Measurements from ENCODE around the gene MPPE1. TPM values are rescaled to one million over a fixed set of nuclear protein-coding genes. Genes with fewer than 3 reads are reported as not detected.

MPPE1 gene
- total and polyA plus RNA-seq, 2 of the 4 experiments (the other 2 are of a cell fraction): 13.8 to 19.9 TPM

DNA sequence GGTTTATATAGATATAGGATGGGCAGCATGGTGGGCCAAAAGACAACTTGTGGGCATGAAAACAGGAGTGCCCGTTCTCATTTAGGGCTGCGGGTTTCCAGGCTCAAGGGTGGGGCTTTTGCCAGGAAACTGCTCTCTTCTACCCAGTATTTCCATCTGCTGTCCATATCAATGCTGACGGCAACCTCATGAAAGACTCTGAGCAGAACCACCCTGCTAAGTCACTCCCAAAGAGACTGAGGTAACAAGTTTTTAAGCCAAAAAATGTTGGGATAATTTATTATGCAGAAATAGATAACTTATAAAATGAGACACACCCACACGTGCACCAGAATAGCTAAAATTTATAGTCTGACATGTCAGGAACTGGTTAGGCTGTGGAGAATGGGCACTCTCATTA, 36.1 kb upstream of the MPPE1 start:
- Histone ChIP-seq H3K14ac (replicated peaks; ENCODE audit: low read depth, low read length) (no peak overlapping the region), H3K9me1 (ENCODE audit: insufficient read depth, low read length) (no peaks in the 10 kb centered on the region), H3K4me1 (ENCODE audit: control insufficient read depth, insufficient read depth, low read length) (peaks cover 13% of the 10 kb centered on the region), H4K5ac (ENCODE audit: low read depth, low read length) (no peak overlapping the region), H3K79me1 (ENCODE audit: low read depth in 1 of 2, low read length in 2 of 2) (no peaks in the 10 kb centered on the region), H3K36me3 (ENCODE audit: control insufficient read depth, insufficient read depth, low read length) (no peaks in the 10 kb centered on the region), H3K4ac (ENCODE audit: low read depth, low read length) (no peak overlapping the region), H2AK5ac (ENCODE audit: low read depth, low read length) (no peak overlapping the region), H2BK15ac (ENCODE audit: low read depth, low read length) (peak overlapping the region; percentile 7; the same call in 1 of the 3 replicates), H3K9me3 (ENCODE audit: control insufficient read depth, insufficient read depth, low read length) (no peaks in the 10 kb centered on the region), H3K56ac (ENCODE audit: extremely low read depth, insufficient read depth, low read length) (no peak overlapping the region), H2AFZ (replicated peaks; ENCODE audit: low read length, poor library complexity) (no peak overlapping the region), H3K18ac (ENCODE audit: low read depth, low read length) (no peak overlapping the region), H3K27ac (ENCODE audit: insufficient read depth, low read length) (no peak overlapping the region), H3K4me3 (ENCODE audit: insufficient read depth, low read depth, low read length) (no peak overlapping the region), H3K4me2 (ENCODE audit: low read depth, low read length) (no peak overlapping the region), H2BK5ac (ENCODE audit: low read depth, low read length, poor library complexity, severe bottlenecking) (no peak overlapping the region), H4K20me1 (ENCODE audit: insufficient read depth, low read length) (no peaks in the 10 kb centered on the region), H3K27me3 (ENCODE audit: control insufficient read depth, insufficient read depth, low read length) (no peaks in the 10 kb centered on the region), H2AK9ac (replicated peaks; ENCODE audit: low read depth, low read length, poor library complexity) (no peak overlapping the region), H3K23ac (ENCODE audit: low read depth, low read length) (no peak overlapping the region), H4K91ac (ENCODE audit: insufficient read depth, low read depth, low read length) (no peak overlapping the region), H2BK20ac (ENCODE audit: low read depth, low read length) (no peak overlapping the region), H3K9ac (ENCODE audit: low read depth, low read length) (no peak overlapping the region), H2BK120ac (ENCODE audit: low read depth, low read length) (no peak overlapping the region; the same call in 1 of the 2 replicates), H4K8ac (ENCODE audit: low read depth in 2 of 2, low read length in 2 of 2) (no peak overlapping the region)
- POLR2A ChIA-PET (ENCODE audit: unreplicated experiment): no interaction called here
- in situ Hi-C loops (cut with MboI; ENCODE audit: low sequenced_read_pairs): loop anchor here (5.0 kb wide), 1 partner anchor 98 kb away; no protein-coding TSS in a partner anchor
- BruUV-seq (replicated peaks): no TSS peak
- no peak for ATAC-seq (ENCODE audit: low read depth)
- dilution Hi-C loops (cut with HindIII; ENCODE audit: low sequenced_read_pairs, unreplicated experiment): no loop called here
- intact Hi-C loops (cut with micrococcal nuclease): loop anchor here (10.0 kb wide), 2 partner anchors 89 to 331 kb away; partner anchors contain the start of gene CHMP1B
- TF ChIP-seq, protein P1, sequence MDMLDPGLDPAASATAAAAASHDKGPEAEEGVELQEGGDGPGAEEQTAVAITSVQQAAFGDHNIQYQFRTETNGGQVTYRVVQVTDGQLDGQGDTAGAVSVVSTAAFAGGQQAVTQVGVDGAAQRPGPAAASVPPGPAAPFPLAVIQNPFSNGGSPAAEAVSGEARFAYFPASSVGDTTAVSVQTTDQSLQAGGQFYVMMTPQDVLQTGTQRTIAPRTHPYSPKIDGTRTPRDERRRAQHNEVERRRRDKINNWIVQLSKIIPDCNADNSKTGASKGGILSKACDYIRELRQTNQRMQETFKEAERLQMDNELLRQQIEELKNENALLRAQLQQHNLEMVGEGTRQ (IDR thresholded peaks at IDR 0.05; ENCODE audit: low read depth, low read length): no peak
- TF ChIP-seq MAZ (IDR thresholded peaks at IDR 0.05; ENCODE audit: borderline replicate concordance, low read depth, low read length) (no peak), POLR2A (IDR thresholded peaks at IDR 0.05; ENCODE audit: low read depth, low read length) (no peak), CHD1 (IDR thresholded peaks at IDR 0.05; ENCODE audit: low read depth, low read length) (no peak), NFE2L2 (IDR thresholded peaks at IDR 0.05; ENCODE audit: low read depth, low read length) (no peak), MAFK (IDR thresholded peaks at IDR 0.05; ENCODE audit: low read depth, low read length) (no peak), CEBPB (IDR thresholded peaks at IDR 0.05; ENCODE audit: low read depth, low read length) (no peak), RAD21 (IDR thresholded peaks at IDR 0.05; ENCODE audit: low read length) (no peak), RFX5 (IDR thresholded peaks at IDR 0.05; ENCODE audit: low read depth, low read length) (no peak), RCOR1 (IDR thresholded peaks at IDR 0.05; ENCODE audit: insufficient replicate concordance, low read length) (no peak), MXI1 (IDR thresholded peaks at IDR 0.05; ENCODE audit: borderline replicate concordance, low read depth, low read length) (no peak), FOS (IDR thresholded peaks at IDR 0.05; ENCODE audit: low read depth, low read length) (no peak), BHLHE40 (IDR thresholded peaks at IDR 0.05; ENCODE audit: low read depth, low read length) (no peak), SMC3 (IDR thresholded peaks at IDR 0.05; ENCODE audit: low read depth, low read length) (no peak)
- TF ChIP-seq, protein P2, sequence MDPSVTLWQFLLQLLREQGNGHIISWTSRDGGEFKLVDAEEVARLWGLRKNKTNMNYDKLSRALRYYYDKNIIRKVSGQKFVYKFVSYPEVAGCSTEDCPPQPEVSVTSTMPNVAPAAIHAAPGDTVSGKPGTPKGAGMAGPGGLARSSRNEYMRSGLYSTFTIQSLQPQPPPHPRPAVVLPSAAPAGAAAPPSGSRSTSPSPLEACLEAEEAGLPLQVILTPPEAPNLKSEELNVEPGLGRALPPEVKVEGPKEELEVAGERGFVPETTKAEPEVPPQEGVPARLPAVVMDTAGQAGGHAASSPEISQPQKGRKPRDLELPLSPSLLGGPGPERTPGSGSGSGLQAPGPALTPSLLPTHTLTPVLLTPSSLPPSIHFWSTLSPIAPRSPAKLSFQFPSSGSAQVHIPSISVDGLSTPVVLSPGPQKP (IDR thresholded peaks at IDR 0.05; ENCODE audit: borderline replicate concordance, low read depth, low read length): no peak
- TF ChIP-seq, protein P3, sequence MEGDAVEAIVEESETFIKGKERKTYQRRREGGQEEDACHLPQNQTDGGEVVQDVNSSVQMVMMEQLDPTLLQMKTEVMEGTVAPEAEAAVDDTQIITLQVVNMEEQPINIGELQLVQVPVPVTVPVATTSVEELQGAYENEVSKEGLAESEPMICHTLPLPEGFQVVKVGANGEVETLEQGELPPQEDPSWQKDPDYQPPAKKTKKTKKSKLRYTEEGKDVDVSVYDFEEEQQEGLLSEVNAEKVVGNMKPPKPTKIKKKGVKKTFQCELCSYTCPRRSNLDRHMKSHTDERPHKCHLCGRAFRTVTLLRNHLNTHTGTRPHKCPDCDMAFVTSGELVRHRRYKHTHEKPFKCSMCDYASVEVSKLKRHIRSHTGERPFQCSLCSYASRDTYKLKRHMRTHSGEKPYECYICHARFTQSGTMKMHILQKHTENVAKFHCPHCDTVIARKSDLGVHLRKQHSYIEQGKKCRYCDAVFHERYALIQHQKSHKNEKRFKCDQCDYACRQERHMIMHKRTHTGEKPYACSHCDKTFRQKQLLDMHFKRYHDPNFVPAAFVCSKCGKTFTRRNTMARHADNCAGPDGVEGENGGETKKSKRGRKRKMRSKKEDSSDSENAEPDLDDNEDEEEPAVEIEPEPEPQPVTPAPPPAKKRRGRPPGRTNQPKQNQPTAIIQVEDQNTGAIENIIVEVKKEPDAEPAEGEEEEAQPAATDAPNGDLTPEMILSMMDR (conservative IDR thresholded peaks at IDR 0.05; ENCODE audit: low read depth, low read length): no peak
- DNase-seq: no peak
- CTCF ChIA-PET: no interaction called here
- no CpG with 5 or more reads among the region's 4 CpGs for WGBS, 2 experiments (ENCODE audit: extremely low coverage in 2 of 2, insufficient read length in 1 of 2)

Measured in IMR-90 (cell line).